ENCODE results near the gene S100A1. TPM values are rescaled to one million over a fixed set of nuclear protein-coding genes. Genes with fewer than 3 reads are reported as not detected.
A peak's percentile ranks its signal among the peaks of the same experiment; 100 is the strongest.

S100A1 gene
- total and polyA plus RNA-seq, 10 of the 15 experiments (the other 5 are each of a cell fraction or from before 2014, with no cell fraction given): 0.13 to 0.29 TPM; not detected in 8

- no peak for DNase-seq (ENCODE audit: low read depth, low spot score)
These were observed 18.6 kb downstream of the S100A1 start for GRCh38 chr1:153646672-153647345.

DNA sequence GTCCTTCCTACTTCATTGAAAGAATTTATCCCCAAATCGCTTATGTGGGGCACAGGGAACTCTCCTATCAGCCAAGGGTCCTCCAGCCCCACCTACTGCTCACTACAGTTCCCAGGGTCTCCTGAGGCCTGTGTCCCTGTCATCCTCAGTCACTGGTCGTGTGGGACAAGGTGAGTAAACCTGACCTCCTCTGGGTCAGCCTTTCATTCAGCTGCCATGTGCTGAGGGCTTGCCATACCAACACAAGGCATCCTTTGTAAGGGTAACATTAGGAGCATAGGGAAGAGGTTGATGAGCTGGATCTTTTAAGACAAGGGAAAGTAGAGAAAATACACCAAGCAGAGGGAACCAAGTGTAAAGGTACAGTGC, 19.1 kb downstream of the S100A1 start:
- no peaks in the 10 kb centered on the region for H3K9me3 ChIP-seq (replicated peaks; ENCODE audit: control insufficient read depth, insufficient read depth, low read length)
- ATAC-seq: peak; percentile 9; the same call in 2 of the 3 replicates
- no peaks in the 10 kb centered on the region for H4K20me1 ChIP-seq (ENCODE audit: control insufficient read depth, insufficient read depth)
- H3K4me2 ChIP-seq (ENCODE audit: control insufficient read depth, insufficient read depth): no peak overlapping the region
- no peaks in the 10 kb centered on the region for H3K27me3 ChIP-seq (replicated peaks in 1 of 2; ENCODE audit: control insufficient read depth in 2 of 2, insufficient read depth in 2 of 2, low read length in 1 of 2)
- H3K27ac ChIP-seq (ENCODE audit: control insufficient read depth, insufficient read depth): no peak overlapping the region
- peaks cover 10 to 37% of the 10 kb centered on the region in 2 experiments for H3K36me3 ChIP-seq (ENCODE audit: control insufficient read depth in 2 of 2, insufficient read depth in 2 of 2, low read length in 1 of 2)
- no peak overlapping the region for H2AFZ ChIP-seq (ENCODE audit: control insufficient read depth, low read depth, low read length)
- DNase-seq (ENCODE audit: low read depth, low spot score): no peak
- BruUV-seq (replicated peaks): no TSS peak
- RAD21 ChIA-PET (ENCODE audit: unreplicated experiment): no interaction called here
- WGBS (ENCODE audit: insufficient coverage, insufficient replicate concordance, low lambda C conversion rate, missing lambda C conversion rate): 71% methylated on average over 2 of the region's 2 CpGs
- CTCF ChIA-PET: interaction anchor here (0.8 to 1.0 kb wide), 2 partner anchors 20 to 289 kb away, joined by 3 read pairs; partner anchors contain the start of gene S100A13
- FAIRE-seq: no peak
- H3K4me1 ChIP-seq (ENCODE audit: control insufficient read depth, insufficient read depth, low read length): no peaks in the 10 kb centered on the region
- H3K79me2 ChIP-seq (ENCODE audit: control insufficient read depth, insufficient read depth, low read length): no peaks in the 10 kb centered on the region; the same call in 1 of the 2 replicates
- H3K9ac ChIP-seq (ENCODE audit: control insufficient read depth, insufficient read depth, low read length): no peak overlapping the region
- in situ Hi-C loops (cut with MboI): no loop called here
- SMC1A ChIA-PET (ENCODE audit: uncharacterized antibody, unreplicated experiment): interaction anchor here (0.8 kb wide), 1 partner anchor 13 kb away, joined by 5 read pairs; no protein-coding TSS in a partner anchor
- POLR2A ChIA-PET: interaction anchor here (1.0 to 6.7 kb wide), 3 partner anchors 10 to 14 kb away, joined by 3 to 35 read pairs (median 6); partner anchors contain the start of gene CHTOP
- intact Hi-C loops (cut with micrococcal nuclease; ENCODE audit: unreplicated experiment): no loop called here
- H3K4me3 ChIP-seq: no peak overlapping the region
- TF ChIP-seq POLR2A (IDR thresholded peaks at IDR 0.05; ENCODE audit: low read depth, low read length): peak; percentile 60
- no peak for TF ChIP-seq MXI1 (IDR thresholded peaks at IDR 0.05; ENCODE audit: low read depth, low read length)
- no peak for TF ChIP-seq EED (IDR thresholded peaks at IDR 0.05; ENCODE audit: low read depth)
- TF ChIP-seq SKIL (IDR thresholded peaks at IDR 0.05; ENCODE audit: low read depth, poor library complexity, severe bottlenecking): no peak
- TF ChIP-seq RCOR1 (conservative IDR thresholded peaks at IDR 0.05; ENCODE audit: low read depth, low read length): no peak
- TF ChIP-seq, protein P1, sequence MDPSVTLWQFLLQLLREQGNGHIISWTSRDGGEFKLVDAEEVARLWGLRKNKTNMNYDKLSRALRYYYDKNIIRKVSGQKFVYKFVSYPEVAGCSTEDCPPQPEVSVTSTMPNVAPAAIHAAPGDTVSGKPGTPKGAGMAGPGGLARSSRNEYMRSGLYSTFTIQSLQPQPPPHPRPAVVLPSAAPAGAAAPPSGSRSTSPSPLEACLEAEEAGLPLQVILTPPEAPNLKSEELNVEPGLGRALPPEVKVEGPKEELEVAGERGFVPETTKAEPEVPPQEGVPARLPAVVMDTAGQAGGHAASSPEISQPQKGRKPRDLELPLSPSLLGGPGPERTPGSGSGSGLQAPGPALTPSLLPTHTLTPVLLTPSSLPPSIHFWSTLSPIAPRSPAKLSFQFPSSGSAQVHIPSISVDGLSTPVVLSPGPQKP (IDR thresholded peaks at IDR 0.05; ENCODE audit: low read depth, low read length): no peak
- no peak for TF ChIP-seq MEF2B (IDR thresholded peaks at IDR 0.05; ENCODE audit: partially characterized antibody, poor library complexity, severe bottlenecking)
- TF ChIP-seq SREBF2 (IDR thresholded peaks at IDR 0.05; ENCODE audit: low read length): no peak
- peak; percentile 59 for TF ChIP-seq POLR2AphosphoS5 (IDR thresholded peaks at IDR 0.05; ENCODE audit: low read length)
- TF ChIP-seq SPI1 (IDR thresholded peaks at IDR 0.05; ENCODE audit: borderline replicate concordance, insufficient read depth, low read depth, low read length): no peak
- TF ChIP-seq CREB1 (IDR thresholded peaks at IDR 0.05; ENCODE audit: low read depth): no peak

More at GRCh38 chr1:153646672-153647345, 18.6 kb downstream of the S100A1 start:
- Histone ChIP-seq H3K79me2 (ENCODE audit: control insufficient read depth, insufficient read depth, low read length) (no peaks in the 10 kb centered on the region; the same call in 1 of the 2 replicates), H3K36me3 (ENCODE audit: control insufficient read depth in 2 of 2, insufficient read depth in 2 of 2, low read length in 1 of 2) (peaks cover 12 to 41% of the 10 kb centered on the region in 2 experiments), H3K4me2 (ENCODE audit: control insufficient read depth, insufficient read depth) (no peak overlapping the region), H3K4me1 (ENCODE audit: control insufficient read depth, insufficient read depth, low read length) (no peaks in the 10 kb centered on the region), H3K4me3 (no peak overlapping the region), H3K9me3 (replicated peaks; ENCODE audit: control insufficient read depth, insufficient read depth, low read length) (no peaks in the 10 kb centered on the region), H2AFZ (ENCODE audit: control insufficient read depth, low read depth, low read length) (no peak overlapping the region), H3K27ac (ENCODE audit: control insufficient read depth, insufficient read depth) (no peak overlapping the region), H4K20me1 (ENCODE audit: control insufficient read depth, insufficient read depth) (no peaks in the 10 kb centered on the region), H3K27me3 (replicated peaks in 1 of 2; ENCODE audit: control insufficient read depth in 2 of 2, insufficient read depth in 2 of 2, low read length in 1 of 2) (no peaks in the 10 kb centered on the region), H3K9ac (ENCODE audit: control insufficient read depth, insufficient read depth, low read length) (no peak overlapping the region)
- in situ Hi-C loops (cut with MboI) (no loop called here), intact Hi-C loops (cut with micrococcal nuclease; ENCODE audit: unreplicated experiment) (no loop called here)
- SMC1A ChIA-PET (ENCODE audit: uncharacterized antibody, unreplicated experiment): interaction anchor here (0.8 kb wide), 1 partner anchor 12 kb away, joined by 5 read pairs; no protein-coding TSS in a partner anchor
- POLR2A ChIA-PET: interaction anchor here (1.0 to 6.7 kb wide), 3 partner anchors 9 to 14 kb away, joined by 3 to 35 read pairs (median 6); partner anchors contain the start of gene CHTOP
- RAD21 ChIA-PET (ENCODE audit: unreplicated experiment): no interaction called here
- FAIRE-seq (no peak), ATAC-seq (no peak)
- 94% methylated on average over 5 of the region's 5 CpGs for WGBS (ENCODE audit: insufficient coverage, insufficient replicate concordance, low lambda C conversion rate, missing lambda C conversion rate)
- CTCF ChIA-PET: interaction anchor here (0.8 to 1.0 kb wide), 3 partner anchors 19 to 290 kb away, joined by 3 to 4 read pairs (median 3); partner anchors contain the start of gene S100A13
- TF ChIP-seq SMAD5 (IDR thresholded peaks at IDR 0.05; ENCODE audit: low read depth) (0 out of 2 replicates have a peak, but pooled peaks have one; percentile 20), POLR2AphosphoS5 (IDR thresholded peaks at IDR 0.05; ENCODE audit: low read length) (peak; percentile 64), POLR2AphosphoS2 (IDR thresholded peaks at IDR 0.05; ENCODE audit: low read depth, low read length) (no peak), HCFC1 (IDR thresholded peaks at IDR 0.05; ENCODE audit: low read length) (no peak)
- BruUV-seq (replicated peaks): no TSS peak
